GM12878 (cell line): Measurements from ENCODE around the gene ITFG1. TPM values are rescaled to one million over a fixed set of nuclear protein-coding genes. Genes with fewer than 3 reads are reported as not detected.
A peak's percentile ranks its signal among the peaks of the same experiment; 100 is the strongest.
"Not testable (repeated sequence)": the region's sequence is repeated elsewhere in the genome, so short reads cannot be mapped to it uniquely, and the experiment has no call there.

Source experiments
- ATAC-seq: fragments of 200-7000 bp; cut with Tn5 transposase; 3 replicates; pipeline ENCODE4 v1.9.1; 2020; ENCODE audit warnings: mild to moderate bottlenecking, moderate library complexity
- BruUV-seq: library from RNA; stranded (reverse); fragments of 400-500 nt; replicated peaks from 2 replicates; lab custom pipeline; 2021; lab: Mats Ljungman, UMichigan
- CTCF ChIA-PET: fragments of 300-600 bp; sonication (Branson Sonifier 250); formaldehyde crosslinking; extraction: SDS; loops from one replicate; lab custom pipeline; 2021; ENCODE audit warnings: inconsistent platforms; lab: Yijun Ruan, JAX
- POLR2A ChIA-PET: fragments of 350-600 bp; formaldehyde crosslinking; extraction: SDS; loops from one replicate; lab custom pipeline; 2021; ENCODE audit warnings: inconsistent platforms; lab: Charles Lee
- RAD21 ChIA-PET: fragments of 300-600 bp; sonication (Branson Sonifier 250); formaldehyde crosslinking; loops from one replicate; lab custom pipeline; 2023; ENCODE audit warnings: antibody characterized with exemption; ENCODE audit not compliant: unreplicated experiment; lab: Charles Lee
- SMC1A ChIA-PET: fragments of 300-600 bp; sonication (Branson Sonifier 250); formaldehyde crosslinking; loops from one replicate; lab custom pipeline; 2023; ENCODE audit not compliant: unreplicated experiment, uncharacterized antibody; lab: Charles Lee
- DNase-seq: peaks from one replicate; pipeline ENCODE4 v3.0.0-alpha.2; 2011; ENCODE audit warnings: low read depth, low spot score
- FAIRE-seq: peaks from 3 replicates; lab custom pipeline; 2011; peaks lifted over from hg19 to GRCh38; lab: Jason Lieb, UNC
- H2AFZ ChIP-seq: 2 replicates; pipeline ENCODE4 v1.6.0; 2011; ENCODE audit warnings: low read depth, low read length, control low read depth; ENCODE audit not compliant: control insufficient read depth
- H3K27ac ChIP-seq: 2 replicates; pipeline ENCODE4 v1.5.1; 2011; ENCODE audit warnings: control low read depth; ENCODE audit not compliant: control insufficient read depth, insufficient read depth
- H3K27me3 ChIP-seq, 2 experiments: replicated peaks in 1 of 2; 2 replicates each; pipeline versions ENCODE4 v1.6.0 to v1.6.1; 2011; ENCODE audit warnings: low read length in 1 of 2; ENCODE audit not compliant: control insufficient read depth in 2 of 2, insufficient read depth in 2 of 2
- H3K36me3 ChIP-seq, 2 experiments: 2 replicates each; pipeline ENCODE4 v1.5.1; 2011; ENCODE audit warnings: low read length in 1 of 2; ENCODE audit not compliant: control insufficient read depth in 2 of 2, insufficient read depth in 2 of 2
- H3K4me1 ChIP-seq: 2 replicates; pipeline ENCODE4 v1.6.1; 2011; ENCODE audit warnings: mild to moderate bottlenecking, low read length, moderate library complexity, mixed read lengths; ENCODE audit not compliant: control insufficient read depth, insufficient read depth
- H3K4me2 ChIP-seq: 2 replicates; pipeline ENCODE4 v1.6.0; 2011; ENCODE audit warnings: control low read depth; ENCODE audit not compliant: control insufficient read depth, insufficient read depth
- H3K4me3 ChIP-seq: fragments of 200-600 bp; sonication (generic); 2 replicates; pipeline ENCODE4 v1.5.1; 2016
- H3K79me2 ChIP-seq: 2 replicates; pipeline ENCODE4 v1.6.0; 2011; ENCODE audit warnings: low read length; ENCODE audit not compliant: control insufficient read depth, insufficient read depth
- H3K9ac ChIP-seq: 2 replicates; pipeline ENCODE4 v1.8.0; 2011; ENCODE audit warnings: low read length, control low read depth, mixed read lengths; ENCODE audit not compliant: control insufficient read depth, insufficient read depth
- H3K9me3 ChIP-seq: replicated peaks from 3 replicates; pipeline ENCODE4 v1.5.1; 2011; ENCODE audit warnings: mild to moderate bottlenecking, low read length; ENCODE audit not compliant: control insufficient read depth, insufficient read depth
- H4K20me1 ChIP-seq: 2 replicates; pipeline ENCODE4 v1.6.0; 2011; ENCODE audit not compliant: control insufficient read depth, insufficient read depth
- ZNF384 ChIP-seq: IDR thresholded peaks from 2 replicates; pipeline ENCODE4 v1.6.1; 2012; ENCODE audit warnings: low read depth, mild to moderate bottlenecking, low read length, improper control_type of control experiment, borderline replicate concordance
- ZNF687 ChIP-seq: fragments of 450-650 bp; IDR thresholded peaks from 2 replicates; pipeline ENCODE4 v1.6.1; 2017; ENCODE audit warnings: mild to moderate bottlenecking, moderate library complexity
- WGBS: methylation state at CpG from one replicate; pipeline ENCODE4 v1.1.6; 2016; ENCODE audit warnings: low lambda C conversion rate; ENCODE audit not compliant: insufficient replicate concordance, insufficient coverage; ENCODE audit errors: missing lambda C conversion rate; 5-methylcytosine and 5-hydroxymethylcytosine counted together
- in situ Hi-C: fragments of 300-500 bp; cut with MboI; formaldehyde crosslinking; loops from 9 replicates; pipeline ENCODE4 v1.14.3; 2018; ENCODE audit warnings: mixed read lengths
- intact Hi-C: fragments of 100-400 bp; cut with micrococcal nuclease; formaldehyde crosslinking; loops from one replicate; pipeline ENCODE4 v1.14.2; 2022; ENCODE audit not compliant: unreplicated experiment
- polyA plus RNA-seq, 11 experiments: library from polyadenylated mRNA; depleted of rRNA in 4 of 11; unstranded in 6 of 11; stranded (reverse) in 5 of 11; fragments of >200 nt; fragmentation: Nextera tagmentation in 4 of 11; fragmentation: Illumina TruSeq in 1 of 11; extraction: Ambion mirVana in 4 of 11; extraction: Trizol in 1 of 11; gene quantifications; 1 replicate in 1 of 11; 2 replicates in 10 of 11; pipeline versions ENCODE4 v1.2.1 to v1.2.3, GENCODE V29; 2011 to 2016; ENCODE audit warnings: inconsistent platforms in 2 of 11, missing spikeins in 2 of 11, low read depth in 1 of 11
- total RNA-seq, 4 experiments: library from RNA; depleted of rRNA in 3 of 4; stranded (reverse); fragments of >200 nt in 3 of 4; fragmentation: Illumina TruSeq in 1 of 4; extraction: Trizol in 1 of 4; gene quantifications; 2 replicates each; pipeline versions ENCODE4 v1.2.1 to v1.2.3, GENCODE V29; 2013 to 2021

The ITFG1 gene
- total and polyA plus RNA-seq, 10 of the 15 experiments (the other 5 are each of a cell fraction or from before 2014, with no cell fraction given): 9.3 to 56.3 (median 28.6) TPM

DNA sequence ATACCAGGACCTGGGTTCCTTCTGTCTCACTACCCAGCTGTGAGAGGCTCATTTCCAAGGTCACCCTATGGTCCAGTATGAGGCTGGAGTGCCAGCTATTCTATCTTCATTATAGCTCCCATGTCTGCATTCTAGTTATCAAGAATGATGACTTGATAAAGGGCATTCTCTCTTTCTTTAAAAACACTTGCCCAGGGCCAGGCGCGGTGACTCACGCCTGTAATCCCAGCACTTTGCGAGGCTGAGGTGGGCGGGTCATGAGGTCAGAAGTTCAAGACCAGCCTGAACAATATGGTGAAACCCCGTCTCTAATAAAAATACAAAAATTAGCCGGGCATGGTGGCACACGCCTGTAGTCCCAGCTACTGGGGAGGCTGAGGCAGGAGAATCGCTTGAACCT lies 322.9 kb downstream of the ITFG1 start:
- CTCF ChIA-PET: interaction anchor here (0.8 to 3.5 kb wide), 5 partner anchors 24 to 186 kb away, joined by 3 to 20 read pairs (median 5); no protein-coding TSS in a partner anchor

DNA sequence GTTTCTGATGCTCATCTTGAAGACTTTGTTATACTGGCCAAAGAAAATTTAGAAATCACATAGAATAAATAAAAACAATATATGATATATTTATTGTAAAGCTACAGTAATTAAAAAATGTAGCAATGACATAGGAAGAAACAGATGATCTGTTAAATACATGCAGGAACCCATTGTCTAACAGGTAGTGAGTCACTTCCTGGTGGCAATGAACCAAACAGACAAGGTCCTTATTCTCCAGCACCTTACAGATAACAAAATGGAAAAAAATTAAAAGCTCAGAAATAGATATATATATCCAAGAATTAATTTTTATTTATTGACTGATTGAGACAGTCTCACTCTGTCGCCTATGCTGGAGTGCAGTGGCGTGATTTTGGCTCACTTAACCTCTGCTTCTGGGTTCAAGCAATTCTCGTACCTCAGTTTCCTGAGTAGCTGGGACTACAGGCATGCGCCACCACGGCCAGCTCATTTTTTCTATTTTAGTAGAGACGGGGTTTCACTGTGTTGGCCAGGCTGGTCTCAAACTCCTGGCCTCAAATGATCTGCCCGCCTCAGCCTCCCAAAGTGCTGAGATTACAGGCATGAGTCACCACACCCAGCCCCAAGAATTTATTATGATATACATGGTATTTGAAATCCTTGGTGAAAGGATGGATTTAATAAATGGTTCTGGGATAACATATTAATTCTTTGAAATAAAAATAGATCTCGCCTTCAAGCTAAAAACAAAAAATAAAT lies 324.6 kb downstream of the ITFG1 start:
- ATAC-seq (peak; percentile 51), DNase-seq (no peak), FAIRE-seq (no peak)
- POLR2A ChIA-PET: interaction anchor here (1.3 to 1.4 kb wide), 2 partner anchors 89 to 161 kb away, joined by 3 to 5 read pairs; no protein-coding TSS in a partner anchor
- SMC1A ChIA-PET: interaction anchor here (0.5 to 3.3 kb wide), 16 partner anchors 8 to 1028 kb away, joined by 3 to 14 read pairs (median 4); partner anchors contain the start of gene NETO2
- H3K9me3 ChIP-seq: no peaks in the 10 kb centered on the region
- RAD21 ChIA-PET: interaction anchor here (0.6 to 3.6 kb wide), 10 partner anchors 7 to 1029 kb away, joined by 3 to 17 read pairs (median 5); partner anchors contain the start of gene NETO2
- H2AFZ ChIP-seq: peak overlapping the region; percentile 66
- no TSS peak for BruUV-seq
- TF ChIP-seq ZNF687 (peak; percentile 39; the same call in 1 of the 2 replicates), ZNF384 (no peak)
- intact Hi-C loops (no loop called here), in situ Hi-C loops (loop anchor here (5.0 to 25.0 kb wide), 4 partner anchors 94 to 1476 kb away; partner anchors contain the start of gene N4BP1)
- CTCF ChIA-PET: interaction anchor here (0.8 to 3.5 kb wide), 16 partner anchors 8 to 1028 kb away, joined by 3 to 20 read pairs (median 4); partner anchors contain the start of gene NETO2
- WGBS: 45% methylated on average over 8 of the region's 8 CpGs
- no peaks in the 10 kb centered on the region for H3K27me3 ChIP-seq
- no peak overlapping the region; the same call in 1 of the 2 replicates for H3K9ac ChIP-seq
- H3K27ac ChIP-seq: peak overlapping the region; percentile 32; the same call in 1 of the 2 replicates
- H4K20me1 ChIP-seq: no peaks in the 10 kb centered on the region
- peaks cover 72% of the 10 kb centered on the region for H3K79me2 ChIP-seq
- H3K4me1 ChIP-seq: peaks cover 10% of the 10 kb centered on the region
- no peak overlapping the region for H3K4me3 ChIP-seq
- no peaks in the 10 kb centered on the region for H3K36me3 ChIP-seq
- H3K4me2 ChIP-seq: peak overlapping the region; percentile 53

More for the DNA sequence above, 322.9 kb downstream of the ITFG1 start:
- H3K4me1 ChIP-seq, H2AFZ ChIP-seq, H3K27me3 ChIP-seq, H3K9ac ChIP-seq, H3K36me3 ChIP-seq, intact Hi-C loops, H3K4me3 ChIP-seq, H3K27ac ChIP-seq, DNase-seq, H3K4me2 ChIP-seq, H4K20me1 ChIP-seq, FAIRE-seq, ATAC-seq, H3K9me3 ChIP-seq, POLR2A ChIA-PET, BruUV-seq: not testable (repeated sequence)
- ChIA-PET SMC1A (interaction anchor here (1.0 to 2.9 kb wide), 4 partner anchors 12 to 164 kb away, joined by 4 to 12 read pairs (median 8); no protein-coding TSS in a partner anchor), RAD21 (interaction anchor here (0.9 to 3.6 kb wide), 4 partner anchors 24 to 100 kb away, joined by 3 to 17 read pairs (median 10); no protein-coding TSS in a partner anchor)
- in situ Hi-C loops: loop anchor here (5.0 to 25.0 kb wide), 4 partner anchors 96 to 1474 kb away; partner anchors contain the start of gene N4BP1
- WGBS: 99% methylated on average over 9 of the region's 9 CpGs
- peaks cover 80% of the 10 kb centered on the region for H3K79me2 ChIP-seq
